Measurements from ENCODE around the gene SAMD10.
"Not testable (repeated sequence)": the region's sequence is repeated elsewhere in the genome, so short reads cannot be mapped to it uniquely, and the experiment has no call there.

SAMD10 gene

GRCh38 chr20:64000906-64001305, 21.5 kb upstream of the SAMD10 start:
- no peak for DNase-seq

GRCh38 chr20:63982937-63983336, 3.5 kb upstream of the SAMD10 start:
- DNase-seq, result no peak

GRCh38 chr20:63980806-63981728, 1.6 kb upstream of the SAMD10 start, which contains the start of gene PRPF6:
Gene PRPF6, plus strand, starts transcription at chr20:63981132. Its CDS starts 114 bp downstream, at chr20:63981246.
- DNase-seq, result peak; percentile 97

GRCh38 chr20:63980317-63980805, 919 bp upstream of the SAMD10 start:
- no peak for DNase-seq

- DNase-seq, result no peak
These were observed 249 bp downstream of the SAMD10 start for GRCh38 chr20:63979229-63979556.

- peak; percentile 77 for DNase-seq
These were observed 868 bp downstream of the SAMD10 start for GRCh38 chr20:63978319-63979228.

- DNase-seq, result no peak
These were observed 1.6 kb downstream of the SAMD10 start for GRCh38 chr20:63977739-63978276.

GRCh38 chr20:63976980-63977738, 2.3 kb downstream of the SAMD10 start:
- DNase-seq, result no peak

GRCh38 chr20:63976511-63976910, 2.9 kb downstream of the SAMD10 start:
- DNase-seq, result not testable (repeated sequence)

- DNase-seq, result peak; percentile 94
These were observed 4.8 kb downstream of the SAMD10 start for GRCh38 chr20:63974402-63975200.

- peak; percentile 27 for DNase-seq
These were observed 5.6 kb downstream of the SAMD10 start for GRCh38 chr20:63973636-63974401.

- no peak for DNase-seq
These were observed 6.3 kb downstream of the SAMD10 start for GRCh38 chr20:63973160-63973479.

GRCh38 chr20:63972312-63973159, 6.9 kb downstream of the SAMD10 start:
- no peak for DNase-seq

GRCh38 chr20:63971960-63972311, 7.5 kb downstream of the SAMD10 start:
- DNase-seq, result not testable (repeated sequence)

GRCh38 chr20:63970714-63971431, 8.6 kb downstream of the SAMD10 start:
- DNase-seq, result no peak

GRCh38 chr20:63969838-63970713, 9.4 kb downstream of the SAMD10 start, which contains the start of gene ZNF512B:
Gene ZNF512B, minus strand, starts transcription at chr20:63969930. Its CDS starts 1,980 bp downstream, at chr20:63967950.
- DNase-seq, result no peak

GRCh38 chr20:63968928-63969760, 10.3 kb downstream of the SAMD10 start:
- no peak for DNase-seq

Measured in SHP77 treated with DMSO at 0.1 percent for 48 hours (cell line).